HepG2 (cell line): ENCODE data around the gene RHOC. TPM values are rescaled to one million over a fixed set of nuclear protein-coding genes. Genes with fewer than 3 reads are reported as not detected.
A peak's percentile ranks its signal among the peaks of the same experiment; 100 is the strongest.

Experiments used
- HNRNPLL ChIP-seq: fragments of 200-400 bp; formaldehyde crosslinking; IDR thresholded peaks from 2 replicates; pipeline ENCODE4 v1.6.1; 2017; ENCODE audit warnings: mild to moderate bottlenecking, low read depth, low read length; ENCODE audit not compliant: poor library complexity, severe bottlenecking
- MTF2 ChIP-seq: sonication (generic); formaldehyde crosslinking; IDR thresholded peaks from 2 replicates; pipeline ENCODE4 v1.5.0; 2020; ENCODE audit warnings: missing genetic modification reagents, borderline replicate concordance
- NRL ChIP-seq: sonication (generic); formaldehyde crosslinking; IDR thresholded peaks from 2 replicates; pipeline ENCODE4 v1.5.0; 2020; ENCODE audit warnings: missing genetic modification reagents, mild to moderate bottlenecking, moderate library complexity, borderline replicate concordance
- PCBP1 ChIP-seq: fragments of 200-400 bp; formaldehyde crosslinking; IDR thresholded peaks from 2 replicates; pipeline ENCODE4 v1.6.1; 2017; ENCODE audit warnings: mild to moderate bottlenecking, low read depth, low read length, borderline replicate concordance
- PITX1 ChIP-seq: sonication (generic); formaldehyde crosslinking; IDR thresholded peaks from 2 replicates; pipeline ENCODE4 v1.5.1; 2020; ENCODE audit warnings: mild to moderate bottlenecking, missing genetic modification reagents
- POLR2AphosphoS5 ChIP-seq: IDR thresholded peaks from 2 replicates; pipeline ENCODE4 v1.6.1; 2012; ENCODE audit warnings: low read depth, low read length
- SOX6 ChIP-seq, 2 experiments: fragments of 450-650 bp in 1 of 2; sonication (generic) in 1 of 2; formaldehyde crosslinking in 1 of 2; IDR thresholded peaks; 2 replicates each; pipeline versions ENCODE4 v1.4.0 to v1.6.1; 2017 to 2020; ENCODE audit warnings: antibody characterized with exemption in 1 of 2, mild to moderate bottlenecking in 1 of 2, missing genetic modification reagents in 1 of 2
- TGIF2 ChIP-seq: IDR thresholded peaks from 2 replicates; pipeline ENCODE4 v1.6.1; 2016; ENCODE audit warnings: control low read depth, missing compliant biosample characterization
- ZNF512B ChIP-seq: sonication (generic); formaldehyde crosslinking; IDR thresholded peaks from 2 replicates; pipeline ENCODE4 v1.5.1; 2020; ENCODE audit warnings: missing genetic modification reagents, mild to moderate bottlenecking, borderline replicate concordance
- ZNF800 ChIP-seq: sonication (generic); formaldehyde crosslinking; IDR thresholded peaks from 2 replicates; pipeline ENCODE4 v1.4.0; 2020; ENCODE audit warnings: missing genetic modification reagents
- ZSCAN12 ChIP-seq: sonication (generic); formaldehyde crosslinking; IDR thresholded peaks from 2 replicates; pipeline ENCODE4 v1.9.0; 2021; ENCODE audit warnings: mild to moderate bottlenecking, missing genetic modification reagents
- polyA plus RNA-seq, 8 experiments: library from polyadenylated mRNA; depleted of rRNA in 3 of 8; stranded (reverse) in 7 of 8; unstranded in 1 of 8; fragments of >200 nt; fragmentation: Illumina TruSeq in 4 of 8; extraction: Trizol in 4 of 8; gene quantifications; 2 replicates each; pipeline versions ENCODE4 v1.2.1 to v1.2.3, GENCODE V29; 2011 to 2016; ENCODE audit warnings: low read depth in 4 of 8, missing spikeins in 1 of 8, mixed read lengths in 1 of 8; ENCODE audit not compliant: insufficient read depth in 1 of 8
- total RNA-seq, 5 experiments: library from RNA; depleted of rRNA; stranded (reverse); fragments of >200 nt; fragmentation: Illumina TruSeq; extraction: Trizol; gene quantifications; 2 replicates each; pipeline ENCODE4 v1.2.3, GENCODE V29; 2016; ENCODE audit warnings: low read depth in 1 of 5
- TF ChIP-seq, protein P1 (sequence below): sonication (generic); formaldehyde crosslinking; IDR thresholded peaks from 2 replicates; pipeline ENCODE4 v1.8.0; 2022; ENCODE audit warnings: missing genetic modification reagents, mild to moderate bottlenecking, moderate library complexity, borderline replicate concordance
- TF ChIP-seq, protein P2 (sequence below): sonication (generic); formaldehyde crosslinking; IDR thresholded peaks from 2 replicates; pipeline ENCODE4 v1.4.0; 2020; ENCODE audit warnings: mild to moderate bottlenecking, missing genetic modification reagents
- TF ChIP-seq, protein P3 (sequence below): sonication (generic); formaldehyde crosslinking; conservative IDR thresholded peaks from 2 replicates; pipeline ENCODE4 v1.4.0; 2020; ENCODE audit warnings: mild to moderate bottlenecking, missing genetic modification reagents, moderate library complexity
- TF ChIP-seq, protein P4 (sequence below): IDR thresholded peaks from 2 replicates; pipeline ENCODE4 v1.6.1; 2012; ENCODE audit warnings: low read depth, low read length, improper control_type of control experiment

The RHOC gene
- total and polyA plus RNA-seq, 2 of the 13 experiments (the other 11 are each of a cell fraction or from before 2014, with no cell fraction given), result 64.3 to 182 TPM

DNA sequence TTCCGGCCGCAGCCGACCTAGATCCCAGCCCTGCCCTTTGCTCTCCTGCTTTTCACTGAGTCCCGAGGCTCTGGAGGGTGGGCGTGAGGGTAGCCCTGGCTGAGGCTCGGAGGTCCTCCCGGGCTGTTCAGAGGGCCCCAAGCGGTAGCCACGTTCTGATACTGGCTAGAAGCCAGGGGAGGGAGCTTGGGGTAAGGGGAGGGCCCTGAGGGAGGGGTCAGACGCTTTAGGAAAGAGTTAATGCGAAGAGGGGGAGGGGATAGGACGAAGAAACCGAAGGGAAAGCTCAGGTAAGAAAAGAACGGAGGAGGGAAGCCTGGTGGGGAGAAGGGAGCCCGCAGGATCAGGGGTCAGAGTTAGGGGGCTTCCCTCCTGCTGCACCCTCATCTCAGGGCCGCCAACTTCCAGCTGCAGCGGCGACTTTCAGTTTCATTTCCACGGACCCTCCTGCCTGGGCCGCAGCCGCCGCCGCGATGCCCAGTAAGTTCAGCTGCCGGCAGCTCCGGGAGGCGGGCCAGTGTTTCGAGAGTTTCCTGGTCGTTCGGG is 32.4 kb downstream of the RHOC start, which contains the start of gene MOV10 (continued):
- no peak for TF ChIP-seq SOX6 (IDR thresholded peaks at IDR 0.05)
- TF ChIP-seq SOX6 (CRISPR knock-in tag; IDR thresholded peaks at IDR 0.05), result peak; percentile 64; the same call in 1 of the 2 replicates
- no peak for TF ChIP-seq MTF2 (CRISPR knock-in tag)
- TF ChIP-seq, protein P1, sequence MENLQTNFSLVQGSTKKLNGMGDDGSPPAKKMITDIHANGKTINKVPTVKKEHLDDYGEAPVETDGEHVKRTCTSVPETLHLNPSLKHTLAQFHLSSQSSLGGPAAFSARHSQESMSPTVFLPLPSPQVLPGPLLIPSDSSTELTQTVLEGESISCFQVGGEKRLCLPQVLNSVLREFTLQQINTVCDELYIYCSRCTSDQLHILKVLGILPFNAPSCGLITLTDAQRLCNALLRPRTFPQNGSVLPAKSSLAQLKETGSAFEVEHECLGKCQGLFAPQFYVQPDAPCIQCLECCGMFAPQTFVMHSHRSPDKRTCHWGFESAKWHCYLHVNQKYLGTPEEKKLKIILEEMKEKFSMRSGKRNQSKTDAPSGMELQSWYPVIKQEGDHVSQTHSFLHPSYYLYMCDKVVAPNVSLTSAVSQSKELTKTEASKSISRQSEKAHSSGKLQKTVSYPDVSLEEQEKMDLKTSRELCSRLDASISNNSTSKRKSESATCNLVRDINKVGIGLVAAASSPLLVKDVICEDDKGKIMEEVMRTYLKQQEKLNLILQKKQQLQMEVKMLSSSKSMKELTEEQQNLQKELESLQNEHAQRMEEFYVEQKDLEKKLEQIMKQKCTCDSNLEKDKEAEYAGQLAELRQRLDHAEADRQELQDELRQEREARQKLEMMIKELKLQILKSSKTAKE, result no peak
- peak; percentile 52 for TF ChIP-seq HNRNPLL
- 0 out of 2 replicates have a peak, but pooled peaks have one; percentile 64 for TF ChIP-seq PCBP1
- TF ChIP-seq, protein P2, sequence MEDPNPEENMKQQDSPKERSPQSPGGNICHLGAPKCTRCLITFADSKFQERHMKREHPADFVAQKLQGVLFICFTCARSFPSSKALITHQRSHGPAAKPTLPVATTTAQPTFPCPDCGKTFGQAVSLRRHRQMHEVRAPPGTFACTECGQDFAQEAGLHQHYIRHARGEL (CRISPR knock-in tag), result no peak
- TF ChIP-seq, protein P3, sequence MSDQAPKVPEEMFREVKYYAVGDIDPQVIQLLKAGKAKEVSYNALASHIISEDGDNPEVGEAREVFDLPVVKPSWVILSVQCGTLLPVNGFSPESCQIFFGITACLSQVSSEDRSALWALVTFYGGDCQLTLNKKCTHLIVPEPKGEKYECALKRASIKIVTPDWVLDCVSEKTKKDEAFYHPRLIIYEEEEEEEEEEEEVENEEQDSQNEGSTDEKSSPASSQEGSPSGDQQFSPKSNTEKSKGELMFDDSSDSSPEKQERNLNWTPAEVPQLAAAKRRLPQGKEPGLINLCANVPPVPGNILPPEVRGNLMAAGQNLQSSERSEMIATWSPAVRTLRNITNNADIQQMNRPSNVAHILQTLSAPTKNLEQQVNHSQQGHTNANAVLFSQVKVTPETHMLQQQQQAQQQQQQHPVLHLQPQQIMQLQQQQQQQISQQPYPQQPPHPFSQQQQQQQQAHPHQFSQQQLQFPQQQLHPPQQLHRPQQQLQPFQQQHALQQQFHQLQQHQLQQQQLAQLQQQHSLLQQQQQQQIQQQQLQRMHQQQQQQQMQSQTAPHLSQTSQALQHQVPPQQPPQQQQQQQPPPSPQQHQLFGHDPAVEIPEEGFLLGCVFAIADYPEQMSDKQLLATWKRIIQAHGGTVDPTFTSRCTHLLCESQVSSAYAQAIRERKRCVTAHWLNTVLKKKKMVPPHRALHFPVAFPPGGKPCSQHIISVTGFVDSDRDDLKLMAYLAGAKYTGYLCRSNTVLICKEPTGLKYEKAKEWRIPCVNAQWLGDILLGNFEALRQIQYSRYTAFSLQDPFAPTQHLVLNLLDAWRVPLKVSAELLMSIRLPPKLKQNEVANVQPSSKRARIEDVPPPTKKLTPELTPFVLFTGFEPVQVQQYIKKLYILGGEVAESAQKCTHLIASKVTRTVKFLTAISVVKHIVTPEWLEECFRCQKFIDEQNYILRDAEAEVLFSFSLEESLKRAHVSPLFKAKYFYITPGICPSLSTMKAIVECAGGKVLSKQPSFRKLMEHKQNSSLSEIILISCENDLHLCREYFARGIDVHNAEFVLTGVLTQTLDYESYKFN (CRISPR knock-in tag), result peak; percentile 32; the same call in 1 of the 2 replicates
- TF ChIP-seq NRL, result peak; percentile 72; the same call in 1 of the 2 replicates
- peak; percentile 79 for TF ChIP-seq POLR2AphosphoS5
- TF ChIP-seq ZNF800 (CRISPR knock-in tag), result 0 out of 2 replicates have a peak, but pooled peaks have one; percentile 40
- TF ChIP-seq PITX1, result peak; percentile 49
- no peak for TF ChIP-seq TGIF2 (CRISPR knock-in tag)
- no peak for TF ChIP-seq ZSCAN12 (CRISPR knock-in tag)
- TF ChIP-seq, protein P4, sequence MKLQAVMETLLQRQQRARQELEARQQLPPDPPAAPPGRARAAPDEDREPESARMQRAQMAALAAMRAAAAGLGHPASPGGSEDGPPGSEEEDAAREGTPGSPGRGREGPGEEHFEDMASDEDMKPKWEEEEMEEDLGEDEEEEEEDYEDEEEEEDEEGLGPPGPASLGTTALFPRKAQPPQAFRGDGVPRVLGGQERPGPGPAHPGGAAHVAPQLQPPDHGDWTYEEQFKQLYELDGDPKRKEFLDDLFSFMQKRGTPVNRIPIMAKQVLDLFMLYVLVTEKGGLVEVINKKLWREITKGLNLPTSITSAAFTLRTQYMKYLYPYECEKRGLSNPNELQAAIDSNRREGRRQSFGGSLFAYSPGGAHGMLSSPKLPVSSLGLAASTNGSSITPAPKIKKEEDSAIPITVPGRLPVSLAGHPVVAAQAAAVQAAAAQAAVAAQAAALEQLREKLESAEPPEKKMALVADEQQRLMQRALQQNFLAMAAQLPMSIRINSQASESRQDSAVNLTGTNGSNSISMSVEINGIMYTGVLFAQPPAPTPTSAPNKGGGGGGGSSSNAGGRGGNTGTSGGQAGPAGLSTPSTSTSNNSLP, result no peak
- TF ChIP-seq ZNF512B (CRISPR knock-in tag), result peak; percentile 20; the same call in 1 of the 2 replicates
